Endothelial cell of umbilical vein (primary cell): Measurements from ENCODE around the gene PCDHB13. TPM values are rescaled to one million over a fixed set of nuclear protein-coding genes. Genes with fewer than 3 reads are reported as not detected.
"Not testable (repeated sequence)": the region's sequence is repeated elsewhere in the genome, so short reads cannot be mapped to it uniquely, and the experiment has no call there.

Experiments
- Bru-seq: library from RNA; stranded (reverse); fragments of 400-500 nt; gene quantifications from one replicate; lab custom pipeline; 2021; lab: Mats Ljungman, UMichigan
- BruChase-seq, 2 experiments: library from RNA; stranded (reverse); fragments of 400-500 nt; gene quantifications; one replicate each; lab custom pipeline; 2021; lab: Mats Ljungman, UMichigan
- BruUV-seq: library from RNA; stranded (reverse); fragments of 400-500 nt; replicated peaks from 2 replicates; lab custom pipeline; 2021; lab: Mats Ljungman, UMichigan
- CTCF ChIA-PET: fragments of 300-600, 350-600 bp; sonication (Branson Sonifier 250); formaldehyde crosslinking; loops from one replicate; lab custom pipeline; 2021; ENCODE audit warnings: antibody characterized with exemption, inconsistent platforms; lab: Charles Lee
- POLR2A ChIA-PET: fragments of 300-600, 350-600 bp; sonication (Branson Sonifier 250); formaldehyde crosslinking; loops from one replicate; lab custom pipeline; 2021; ENCODE audit warnings: antibody characterized with exemption, inconsistent platforms; lab: Charles Lee
- DNase-seq: peaks from one replicate; pipeline ENCODE4 v3.0.0-alpha.2; 2011; ENCODE audit warnings: low read depth, low spot score
- FAIRE-seq: peaks from 2 replicates; lab custom pipeline; 2011; peaks lifted over from hg19 to GRCh38; lab: Jason Lieb, UNC
- H2AFZ ChIP-seq: 2 replicates; pipeline ENCODE4 v1.6.0; 2012; ENCODE audit warnings: low read depth, low read length, control low read depth, inconsistent platforms
- H3K27ac ChIP-seq: 2 replicates; pipeline ENCODE4 v1.5.1; 2011; ENCODE audit warnings: low read depth, mild to moderate bottlenecking, control low read depth, low read length, moderate library complexity; ENCODE audit not compliant: insufficient read depth
- H3K27me3 ChIP-seq, 2 experiments: 2 replicates each; pipeline versions ENCODE4 v1.6.0 to v1.6.1; 2011; ENCODE audit warnings: low read length in 2 of 2, mixed read lengths in 1 of 2; ENCODE audit not compliant: control insufficient read depth in 2 of 2, insufficient read depth in 2 of 2
- H3K36me3 ChIP-seq, 2 experiments: 2 replicates in 1 of 2; 3 replicates in 1 of 2; pipeline ENCODE4 v1.5.1; 2011; ENCODE audit warnings: low read length in 2 of 2, mild to moderate bottlenecking in 1 of 2, moderate library complexity in 1 of 2; ENCODE audit not compliant: control insufficient read depth in 2 of 2, insufficient read depth in 2 of 2; ENCODE audit errors: extremely low read depth in 1 of 2
- H3K4me1 ChIP-seq: 3 replicates; pipeline ENCODE4 v1.5.1; 2011; ENCODE audit warnings: mild to moderate bottlenecking, low read length; ENCODE audit not compliant: control insufficient read depth, insufficient read depth; ENCODE audit errors: extremely low read depth
- H3K4me2 ChIP-seq: 2 replicates; pipeline ENCODE4 v1.6.1; 2011; ENCODE audit warnings: low read length, control low read depth, mixed read lengths; ENCODE audit not compliant: insufficient read depth
- H3K4me3 ChIP-seq, 3 experiments: fragments of 200-600 bp in 1 of 3; sonication (generic), shearing (Covaris generic) in 1 of 3; replicated peaks in 1 of 3; 2 replicates each; pipeline ENCODE4 v1.5.1; 2011 to 2016; ENCODE audit warnings: control low read depth in 3 of 3, low read length in 3 of 3, mild to moderate bottlenecking in 2 of 3, inconsistent platforms in 1 of 3, low read depth in 1 of 3, moderate library complexity in 1 of 3; ENCODE audit not compliant: insufficient read depth in 1 of 3
- H3K79me2 ChIP-seq: 2 replicates; pipeline ENCODE4 v1.6.0; 2012; ENCODE audit warnings: low read length, inconsistent platforms; ENCODE audit not compliant: control insufficient read depth, insufficient read depth
- H3K9ac ChIP-seq: replicated peaks from 2 replicates; pipeline ENCODE3; 2011; ENCODE audit warnings: low read length, control low read depth; ENCODE audit not compliant: insufficient read depth; ENCODE audit errors: extremely low read depth
- H3K9me1 ChIP-seq: replicated peaks from 3 replicates; pipeline ENCODE4 v1.6.0; 2011; ENCODE audit warnings: mild to moderate bottlenecking, low read length; ENCODE audit not compliant: control insufficient read depth, insufficient read depth; ENCODE audit errors: extremely low read depth
- H3K9me3 ChIP-seq: replicated peaks from 2 replicates; pipeline ENCODE4 v1.5.1; 2012; ENCODE audit warnings: low read length, inconsistent platforms; ENCODE audit not compliant: control insufficient read depth, insufficient read depth
- H4K20me1 ChIP-seq: replicated peaks from 2 replicates; pipeline ENCODE3; 2011; ENCODE audit warnings: mild to moderate bottlenecking, low read length; ENCODE audit not compliant: control insufficient read depth, insufficient read depth; ENCODE audit errors: extremely low read depth
- POLR2AphosphoS5 ChIP-seq: IDR thresholded peaks from 2 replicates; pipeline ENCODE4 v1.6.1; 2012; ENCODE audit warnings: low read depth, mild to moderate bottlenecking, control low read depth, low read length, moderate library complexity; ENCODE audit not compliant: insufficient read depth
- dilution Hi-C: fragments of 300-500 bp; cut with MboI; formaldehyde crosslinking; loops from one replicate; pipeline ENCODE4 v1.15.0; 2019; ENCODE audit warnings: low sequenced_read_pairs; ENCODE audit not compliant: extremely low pct_ligation_motif_present
- intact Hi-C: fragments of 100-400 bp; cut with micrococcal nuclease; formaldehyde crosslinking; loops from one replicate; pipeline ENCODE4 v1.10.0; 2022
- long read RNA-seq: library from polyadenylated mRNA; stranded (forward); transcript quantifications from one replicate; pipeline ENCODE4 v2.0.0, GENCODE V29; 2021
- polyA minus RNA-seq, 3 experiments: library from RNA; depleted of rRNA, polyadenylated mRNA; stranded (reverse); fragments of >200 nt; gene quantifications; 1 replicate in 1 of 3; 2 replicates in 2 of 3; pipeline ENCODE4 v1.2.3, GENCODE V29; 2011
- polyA plus RNA-seq, 4 experiments: library from polyadenylated mRNA; depleted of rRNA in 3 of 4; stranded (reverse) in 3 of 4; unstranded in 1 of 4; fragments of >200 nt; gene quantifications; 2 replicates each; pipeline versions ENCODE4 v1.2.1 to v1.2.3, GENCODE V29; 2011 to 2012; ENCODE audit warnings: missing spikeins in 1 of 4
- total RNA-seq: library from RNA; stranded (reverse); gene quantifications from 2 replicates; pipeline ENCODE4 v1.2.3, GENCODE V29; 2021
- TF ChIP-seq, protein P1 (sequence below), 2 donors: IDR thresholded peaks; 1 replicate in 1 of 2; 2 replicates in 1 of 2; pipeline ENCODE4 v1.5.1; 2011; ENCODE audit warnings: low read length in 2 of 2, mild to moderate bottlenecking in 2 of 2, moderate library complexity in 2 of 2, control low read depth in 1 of 2, inconsistent platforms in 1 of 2, low read depth in 1 of 2; ENCODE audit not compliant: insufficient read depth in 1 of 2; ENCODE audit errors: extremely low read depth in 1 of 2
- TF ChIP-seq, protein P2 (sequence below): IDR thresholded peaks from 2 replicates; pipeline ENCODE4 v1.6.1; 2011; ENCODE audit not compliant: insufficient read depth, insufficient read length

Gene PCDHB13
- 0.65 and 0.77 TPM in 2 replicates for total RNA-seq
- 0.57 and 0.64 TPM in 2 replicates for polyA plus RNA-seq
- polyA plus RNA-seq (2011; cell fraction: cytosol; rRNA removed): 0.25 and 0.26 TPM in 2 replicates
- 0.59 and 0.72 TPM in 2 replicates for polyA plus RNA-seq (2011; cell fraction: nucleus; rRNA removed)
- 0.82 and 1.1 TPM in 2 replicates for polyA plus RNA-seq (2012)
- polyA minus RNA-seq: 0.74 and 1.3 TPM in 2 replicates
- not detected for polyA minus RNA-seq (2011; cell fraction: cytosol; rRNA and poly(A)+ RNA removed)
- polyA minus RNA-seq (2011; cell fraction: nucleus; rRNA and poly(A)+ RNA removed): 0.48 and 0.82 TPM in 2 replicates
- Bru-seq, nascent RNA: percentile 34 among the genes with signal in this experiment
- percentile 52 among the genes with signal in this experiment for BruChase-seq, experiment 1, labeled RNA remaining after a 6-hour chase
- BruChase-seq, experiment 2, labeled RNA remaining after a 2-hour chase: percentile 41 among the genes with signal in this experiment
- long read RNA-seq: 0 reads

DNA sequence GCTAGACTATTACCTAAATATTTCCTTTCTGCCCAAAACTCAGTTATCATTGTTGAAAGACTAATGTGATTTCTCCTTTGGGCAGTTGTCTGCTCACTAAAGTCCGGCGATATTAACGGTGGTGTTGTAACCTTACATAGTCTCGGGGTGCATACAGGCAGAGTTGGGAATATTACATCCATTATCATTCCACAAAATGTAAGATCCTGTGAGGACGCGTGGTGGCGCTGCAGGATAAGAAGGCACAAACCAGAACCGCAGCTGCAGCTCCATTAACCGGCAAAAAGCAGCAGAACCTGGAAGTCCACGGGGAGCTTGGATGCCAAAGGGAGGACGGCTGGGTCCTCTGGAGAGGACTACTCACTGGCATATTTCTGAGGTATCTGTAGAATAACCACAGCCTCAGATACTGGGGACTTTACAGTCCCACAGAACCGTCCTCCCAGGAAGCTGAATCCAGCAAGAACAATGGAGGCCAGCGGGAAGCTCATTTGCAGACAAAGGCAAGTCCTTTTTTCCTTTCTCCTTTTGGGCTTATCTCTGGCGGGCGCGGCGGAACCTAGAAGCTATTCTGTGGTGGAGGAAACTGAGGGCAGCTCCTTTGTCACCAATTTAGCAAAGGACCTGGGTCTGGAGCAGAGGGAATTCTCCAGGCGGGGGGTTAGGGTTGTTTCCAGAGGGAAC, at the start of gene PCDHB13:
Gene PCDHB13, plus strand, starts transcription at position 264 of the 684 bp plus-strand sequence. Its CDS starts 205 bp downstream, at position 469.
- H3K4me1 ChIP-seq, dilution Hi-C loops, intact Hi-C loops, H3K4me3 ChIP-seq, H3K9me1 ChIP-seq, POLR2A ChIA-PET, H3K79me2 ChIP-seq, H3K36me3 ChIP-seq, H3K4me2 ChIP-seq, H3K9me3 ChIP-seq, H3K9ac ChIP-seq, H4K20me1 ChIP-seq, H2AFZ ChIP-seq, H3K27ac ChIP-seq, H3K27me3 ChIP-seq: not testable (repeated sequence)
- BruUV-seq: TSS peak; percentile 24
- CTCF ChIA-PET: interaction anchor here (0.9 to 1.3 kb wide), 3 partner anchors 204 to 350 kb away, joined by 3 to 6 read pairs (median 3); partner anchors contain the start of gene PCDHGB7
- FAIRE-seq (peak; percentile 69), DNase-seq (peak; percentile 44)

DNA sequence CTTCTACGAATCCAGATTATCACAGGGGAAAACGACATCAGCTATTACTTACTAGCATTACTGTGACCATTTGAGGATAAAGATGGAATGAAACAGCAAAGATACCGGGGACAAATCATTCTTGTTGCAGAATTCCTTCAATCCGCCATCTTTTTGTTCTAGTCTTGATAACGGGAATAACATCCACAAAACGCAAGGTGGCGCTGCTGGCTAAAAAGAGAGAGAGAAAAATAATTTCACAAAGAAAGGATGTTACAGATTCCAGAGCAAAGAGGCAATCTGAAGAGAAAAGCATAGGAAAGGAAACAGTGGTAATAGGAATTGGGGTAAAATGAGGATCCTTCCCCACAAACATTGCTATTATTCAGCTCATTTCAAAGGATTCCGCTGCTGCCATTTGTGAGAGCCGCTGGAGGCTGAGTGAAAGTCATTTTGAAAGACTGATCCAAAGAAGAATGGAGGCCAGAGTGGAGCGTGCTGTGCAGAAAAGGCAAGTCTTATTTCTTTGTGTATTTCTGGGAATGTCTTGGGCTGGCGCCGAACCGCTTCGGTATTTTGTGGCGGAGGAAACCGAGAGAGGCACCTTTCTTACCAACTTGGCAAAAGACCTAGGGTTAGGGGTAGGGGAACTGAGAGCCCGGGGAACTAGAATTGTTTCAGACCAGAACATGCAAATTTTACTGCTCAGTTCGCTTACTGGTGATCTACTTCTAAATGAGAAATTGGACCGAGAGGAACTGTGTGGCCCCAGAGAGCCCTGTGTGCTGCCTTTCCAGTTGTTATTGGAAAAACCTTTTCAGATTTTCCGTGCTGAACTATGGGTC, 41.1 kb upstream of the PCDHB13 start, which contains the start of gene PCDHB7:
Gene PCDHB7, plus strand, starts transcription at position 264 of the 824 bp plus-strand sequence. Its CDS starts 192 bp downstream, at position 456.
- DNase-seq (peak; percentile 35), FAIRE-seq (no peak)
- TF ChIP-seq, protein P1, sequence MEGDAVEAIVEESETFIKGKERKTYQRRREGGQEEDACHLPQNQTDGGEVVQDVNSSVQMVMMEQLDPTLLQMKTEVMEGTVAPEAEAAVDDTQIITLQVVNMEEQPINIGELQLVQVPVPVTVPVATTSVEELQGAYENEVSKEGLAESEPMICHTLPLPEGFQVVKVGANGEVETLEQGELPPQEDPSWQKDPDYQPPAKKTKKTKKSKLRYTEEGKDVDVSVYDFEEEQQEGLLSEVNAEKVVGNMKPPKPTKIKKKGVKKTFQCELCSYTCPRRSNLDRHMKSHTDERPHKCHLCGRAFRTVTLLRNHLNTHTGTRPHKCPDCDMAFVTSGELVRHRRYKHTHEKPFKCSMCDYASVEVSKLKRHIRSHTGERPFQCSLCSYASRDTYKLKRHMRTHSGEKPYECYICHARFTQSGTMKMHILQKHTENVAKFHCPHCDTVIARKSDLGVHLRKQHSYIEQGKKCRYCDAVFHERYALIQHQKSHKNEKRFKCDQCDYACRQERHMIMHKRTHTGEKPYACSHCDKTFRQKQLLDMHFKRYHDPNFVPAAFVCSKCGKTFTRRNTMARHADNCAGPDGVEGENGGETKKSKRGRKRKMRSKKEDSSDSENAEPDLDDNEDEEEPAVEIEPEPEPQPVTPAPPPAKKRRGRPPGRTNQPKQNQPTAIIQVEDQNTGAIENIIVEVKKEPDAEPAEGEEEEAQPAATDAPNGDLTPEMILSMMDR (IDR thresholded peaks at IDR 0.05; ENCODE audit: extremely low read depth in 1 of 2, insufficient read depth in 1 of 2, low read depth in 1 of 2, low read length in 2 of 2): peak; percentile 19 to 30
- TF ChIP-seq POLR2AphosphoS5: no peak
- TF ChIP-seq, protein P2, sequence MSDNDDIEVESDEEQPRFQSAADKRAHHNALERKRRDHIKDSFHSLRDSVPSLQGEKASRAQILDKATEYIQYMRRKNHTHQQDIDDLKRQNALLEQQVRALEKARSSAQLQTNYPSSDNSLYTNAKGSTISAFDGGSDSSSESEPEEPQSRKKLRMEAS: no peak
- H3K36me3 ChIP-seq: no peaks in the 10 kb centered on the region
- H2AFZ ChIP-seq: no peak within 1 kb of the TSS
- ChIA-PET CTCF (no interaction called here), POLR2A (no interaction called here)
- H3K27me3 ChIP-seq: no peaks in the 10 kb centered on the region
- H3K79me2 ChIP-seq: no peaks in the 10 kb centered on the region
- dilution Hi-C loops (no loop called here), intact Hi-C loops (no loop called here)
- no TSS peak for BruUV-seq
- no peak within 1 kb of the TSS for H3K4me3 ChIP-seq
- H3K9me3 ChIP-seq: no peaks in the 10 kb centered on the region
- H3K4me1 ChIP-seq: no peaks in the 10 kb centered on the region
- no peaks in the 10 kb centered on the region for H3K9me1 ChIP-seq
- no peak within 1 kb of the TSS for H3K9ac ChIP-seq
- H4K20me1 ChIP-seq: no peaks in the 10 kb centered on the region
- no peak within 1 kb of the TSS for H3K4me2 ChIP-seq
- no peak within 1 kb of the TSS for H3K27ac ChIP-seq
